PC-9 (cell line): ENCODE measurements around the gene CRYBG1. TPM values are rescaled to one million over a fixed set of nuclear protein-coding genes. Genes with fewer than 3 reads are reported as not detected.

Source experiments
- BruUV-seq: library from RNA; stranded (reverse); fragments of 400-500 nt; replicated peaks from 2 replicates; lab custom pipeline; 2021; lab: Mats Ljungman, UMichigan
- CTCF ChIA-PET: fragments of 300-600 bp; sonication (Branson Sonifier 250); formaldehyde crosslinking; loops from one replicate; lab custom pipeline; 2022; ENCODE audit warnings: antibody characterized with exemption; lab: Charles Lee
- POLR2A ChIA-PET: fragments of 300-600 bp; sonication (Branson Sonifier 250); formaldehyde crosslinking; loops from one replicate; lab custom pipeline; 2022; ENCODE audit warnings: antibody characterized with exemption; ENCODE audit not compliant: unreplicated experiment; lab: Charles Lee
- DNase-seq, 2 experiments: peaks; one replicate each; pipeline versions ENCODE4 v3.0.0 to v3.0.0-alpha.2; 2015 to 2022; ENCODE audit warnings: mixed read lengths in 1 of 2
- H2AFZ ChIP-seq: fragments of 200-600 bp; sonication (generic); 2 replicates; pipeline ENCODE4 v1.8.1; 2017; ENCODE audit warnings: antibody characterized with exemption
- H3F3A ChIP-seq: fragments of 200-600 bp; sonication (generic); 2 replicates; pipeline ENCODE4 v1.8.1; 2017; ENCODE audit warnings: antibody characterized with exemption, mild to moderate bottlenecking, low read depth; ENCODE audit not compliant: insufficient read depth
- H3K27ac ChIP-seq: fragments of 200-600 bp; sonication (generic); 2 replicates; pipeline ENCODE4 v1.6.1; 2016; ENCODE audit warnings: mixed run types
- H3K27me3 ChIP-seq: fragments of 200-600 bp; sonication (generic); 2 replicates; pipeline ENCODE4 v1.6.1; 2016; ENCODE audit warnings: low read depth, mixed run types; ENCODE audit not compliant: insufficient read depth
- H3K36me3 ChIP-seq: fragments of 200-600 bp; sonication (generic); 2 replicates; pipeline ENCODE4 v1.6.1; 2016; ENCODE audit warnings: low read depth, mixed run types
- H3K4me1 ChIP-seq: fragments of 200-600 bp; sonication (generic); replicated peaks from 2 replicates; pipeline ENCODE4 v1.6.1; 2016; ENCODE audit warnings: mixed run types; ENCODE audit not compliant: insufficient read depth
- H3K4me2 ChIP-seq: fragments of 200-600 bp; sonication (generic); 2 replicates; pipeline ENCODE4 v1.6.1; 2017; ENCODE audit warnings: mixed run types
- H3K4me3 ChIP-seq: fragments of 200-600 bp; sonication (generic); 2 replicates; pipeline ENCODE4 v1.6.1; 2016; ENCODE audit warnings: mixed run types
- H3K79me2 ChIP-seq: fragments of 200-600 bp; sonication (generic); 2 replicates; pipeline ENCODE4 v1.6.1; 2017; ENCODE audit warnings: low read depth, mixed run types
- H3K9me2 ChIP-seq: fragments of 200-600 bp; sonication (generic); 2 replicates; pipeline ENCODE4 v1.8.1; 2017; ENCODE audit warnings: mild to moderate bottlenecking; ENCODE audit not compliant: insufficient read depth
- H3K9me3 ChIP-seq: fragments of 200-600 bp; sonication (generic); 2 replicates; pipeline ENCODE4 v1.8.1; 2016; ENCODE audit warnings: low read depth; ENCODE audit not compliant: insufficient read depth
- H4K20me1 ChIP-seq: fragments of 200-600 bp; sonication (generic); 2 replicates; pipeline ENCODE4 v1.8.1; 2017; ENCODE audit not compliant: insufficient read depth
- EZH2 ChIP-seq: fragments of 200-600 bp; sonication (generic); IDR thresholded peaks from 2 replicates; pipeline ENCODE4 v1.8.0; 2017; ENCODE audit warnings: antibody characterized with exemption, low read depth
- intact Hi-C: fragments of 100-400 bp; cut with micrococcal nuclease; formaldehyde crosslinking; loops from one replicate; pipeline ENCODE4 v1.10.0; 2022; ENCODE audit not compliant: unreplicated experiment
- total RNA-seq: library from RNA; stranded (reverse); gene quantifications from 2 replicates; pipeline ENCODE4 v1.2.3, GENCODE V29; 2021
- TF ChIP-seq, protein P1 (sequence below): fragments of 200-600 bp; sonication (generic); conservative IDR thresholded peaks from 2 replicates; pipeline ENCODE4 v1.6.1; 2017; ENCODE audit warnings: mixed run types, antibody characterized with exemption, mild to moderate bottlenecking, moderate library complexity

The CRYBG1 gene
- total RNA-seq, 1 experiment from 2014 or later: 49.3 TPM

- no peaks in the 10 kb centered on the region; the same call in 1 of the 2 replicates for H3F3A ChIP-seq
- CTCF ChIA-PET: no interaction called here
- no peak overlapping the region for H3K4me2 ChIP-seq
- no peak for DNase-seq
- H3K4me3 ChIP-seq: no peak overlapping the region
- intact Hi-C loops: loop anchor here (10.0 kb wide), 1 partner anchor 723 kb away; no protein-coding TSS in a partner anchor
- H3K4me1 ChIP-seq: no peaks in the 10 kb centered on the region
- peaks cover 15% of the 10 kb centered on the region; the same call in 1 of the 2 replicates for H4K20me1 ChIP-seq
- H3K27me3 ChIP-seq: no peaks in the 10 kb centered on the region
- no peak overlapping the region for H3K27ac ChIP-seq
- POLR2A ChIA-PET: no interaction called here
- H2AFZ ChIP-seq: no peak overlapping the region
- no TSS peak for BruUV-seq
- no peaks in the 10 kb centered on the region for H3K9me3 ChIP-seq
- H3K9me2 ChIP-seq: no peaks in the 10 kb centered on the region
- peaks cover 89% of the 10 kb centered on the region for H3K79me2 ChIP-seq
- H3K36me3 ChIP-seq: peaks cover 8% of the 10 kb centered on the region; the same call in 1 of the 2 replicates
- TF ChIP-seq, protein P1, sequence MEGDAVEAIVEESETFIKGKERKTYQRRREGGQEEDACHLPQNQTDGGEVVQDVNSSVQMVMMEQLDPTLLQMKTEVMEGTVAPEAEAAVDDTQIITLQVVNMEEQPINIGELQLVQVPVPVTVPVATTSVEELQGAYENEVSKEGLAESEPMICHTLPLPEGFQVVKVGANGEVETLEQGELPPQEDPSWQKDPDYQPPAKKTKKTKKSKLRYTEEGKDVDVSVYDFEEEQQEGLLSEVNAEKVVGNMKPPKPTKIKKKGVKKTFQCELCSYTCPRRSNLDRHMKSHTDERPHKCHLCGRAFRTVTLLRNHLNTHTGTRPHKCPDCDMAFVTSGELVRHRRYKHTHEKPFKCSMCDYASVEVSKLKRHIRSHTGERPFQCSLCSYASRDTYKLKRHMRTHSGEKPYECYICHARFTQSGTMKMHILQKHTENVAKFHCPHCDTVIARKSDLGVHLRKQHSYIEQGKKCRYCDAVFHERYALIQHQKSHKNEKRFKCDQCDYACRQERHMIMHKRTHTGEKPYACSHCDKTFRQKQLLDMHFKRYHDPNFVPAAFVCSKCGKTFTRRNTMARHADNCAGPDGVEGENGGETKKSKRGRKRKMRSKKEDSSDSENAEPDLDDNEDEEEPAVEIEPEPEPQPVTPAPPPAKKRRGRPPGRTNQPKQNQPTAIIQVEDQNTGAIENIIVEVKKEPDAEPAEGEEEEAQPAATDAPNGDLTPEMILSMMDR: no peak
- no peak for TF ChIP-seq EZH2
Observed at GRCh38 chr6:106318061-106318460, 42.5 kb upstream of the CRYBG1 start.

- no peaks in the 10 kb centered on the region for H3K9me3 ChIP-seq
- POLR2A ChIA-PET: no interaction called here
- H3K79me2 ChIP-seq: peaks cover 89% of the 10 kb centered on the region
- peaks cover 15% of the 10 kb centered on the region; the same call in 1 of the 2 replicates for H4K20me1 ChIP-seq
- H3F3A ChIP-seq: no peaks in the 10 kb centered on the region; the same call in 1 of the 2 replicates
- H2AFZ ChIP-seq: no peak overlapping the region
- TF ChIP-seq, protein P1: no peak
- TF ChIP-seq EZH2: no peak
- intact Hi-C loops: loop anchor here (10.0 kb wide), 1 partner anchor 724 kb away; no protein-coding TSS in a partner anchor
- no peak for DNase-seq
- no peaks in the 10 kb centered on the region for H3K27me3 ChIP-seq
- H3K4me2 ChIP-seq: no peak overlapping the region
- no peaks in the 10 kb centered on the region for H3K9me2 ChIP-seq
- CTCF ChIA-PET: no interaction called here
- peaks cover 7% of the 10 kb centered on the region for H3K4me1 ChIP-seq
- no TSS peak for BruUV-seq
- H3K4me3 ChIP-seq: no peak overlapping the region
- peaks cover 8% of the 10 kb centered on the region; the same call in 1 of the 2 replicates for H3K36me3 ChIP-seq
- H3K27ac ChIP-seq: no peak overlapping the region
Observed at GRCh38 chr6:106318851-106319250, 41.7 kb upstream of the CRYBG1 start.

DNA sequence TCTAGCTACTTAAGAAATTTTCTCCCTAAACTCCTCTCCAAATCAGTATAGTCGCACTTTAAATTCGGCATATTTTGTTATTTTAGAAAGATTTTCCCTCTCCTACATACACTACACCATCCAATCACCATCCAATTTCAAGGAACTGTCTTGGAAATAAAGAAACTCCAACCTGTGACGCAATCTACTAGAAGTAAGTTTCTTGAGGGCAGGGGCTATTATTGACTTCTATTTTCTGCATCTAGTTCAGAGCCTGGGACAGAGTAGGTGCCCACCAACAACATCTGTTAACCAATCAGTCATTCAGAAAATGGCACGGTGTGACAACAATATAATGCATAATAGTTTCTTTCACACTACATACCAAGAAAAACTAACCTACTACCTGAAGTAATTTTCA lies 38.6 kb upstream of the CRYBG1 start:
- no peaks in the 10 kb centered on the region for H3K9me3 ChIP-seq
- 0 out of 2 replicates have a peak, but pooled peaks cover 3% of the 10 kb centered on the region for H3K36me3 ChIP-seq
- intact Hi-C loops: no loop called here
- peaks cover 82% of the 10 kb centered on the region for H3K79me2 ChIP-seq
- H3K4me1 ChIP-seq: peaks cover 13% of the 10 kb centered on the region
- peaks cover 13% of the 10 kb centered on the region; the same call in 1 of the 2 replicates for H4K20me1 ChIP-seq
- H3K4me3 ChIP-seq: no peak overlapping the region
- no peaks in the 10 kb centered on the region for H3K27me3 ChIP-seq
- H3K4me2 ChIP-seq: no peak overlapping the region
- H3K9me2 ChIP-seq: no peaks in the 10 kb centered on the region
- no peak overlapping the region for H2AFZ ChIP-seq
- ChIA-PET CTCF (no interaction called here), POLR2A (no interaction called here)
- no peak for DNase-seq
- peaks cover 12% of the 10 kb centered on the region for H3F3A ChIP-seq
- BruUV-seq: no TSS peak
- TF ChIP-seq EZH2: no peak
- TF ChIP-seq, protein P1: no peak
- H3K27ac ChIP-seq: no peak overlapping the region
